ENCODE measurements around the gene DSP. TPM values are rescaled to one million over a fixed set of nuclear protein-coding genes. Genes with fewer than 3 reads are reported as not detected.

The DSP gene
- total RNA-seq, 1 donor from 2014 or later, result 172 TPM

- H3K36me3 Mint-ChIP-seq, result no peaks in the 10 kb centered on the region
- no peak overlapping the region for H3K4me3 Mint-ChIP-seq
- no peak for TF ChIP-seq CTCF (IDR thresholded peaks at IDR 0.05; ENCODE audit: unreplicated experiment)
- no peak overlapping the region for H3K27ac Mint-ChIP-seq
- no peak for DNase-seq (ENCODE audit: low spot score in 2 of 2, unreplicated experiment in 2 of 2)
- no peaks in the 10 kb centered on the region for H3K9me3 Mint-ChIP-seq
- peaks cover 12% of the 10 kb centered on the region for H3K4me1 Mint-ChIP-seq
- H3K27me3 Mint-ChIP-seq (ENCODE audit: low read depth), result peaks cover 10% of the 10 kb centered on the region
These were observed 76.6 kb downstream of the DSP start for GRCh38 chr6:7617801-7618764.

- no peak for DNase-seq (ENCODE audit: low spot score in 2 of 2, unreplicated experiment in 2 of 2)
- peaks cover 9% of the 10 kb centered on the region for H3K4me1 Mint-ChIP-seq
- no peaks in the 10 kb centered on the region for H3K36me3 Mint-ChIP-seq
- H3K4me3 Mint-ChIP-seq, result no peak overlapping the region
- H3K27ac Mint-ChIP-seq, result no peak overlapping the region
- H3K9me3 Mint-ChIP-seq, result no peaks in the 10 kb centered on the region
- TF ChIP-seq CTCF (IDR thresholded peaks at IDR 0.05; ENCODE audit: unreplicated experiment), result no peak
- H3K27me3 Mint-ChIP-seq (ENCODE audit: low read depth), result peaks cover 8% of the 10 kb centered on the region
These were observed 80.3 kb downstream of the DSP start for GRCh38 chr6:7621761-7622160.

GRCh38 chr6:7624796-7625710 lies 83.6 kb downstream of the DSP start:
- Mint-ChIP-seq H3K36me3 (no peaks in the 10 kb centered on the region), H3K9me3 (peaks cover 4% of the 10 kb centered on the region), H3K4me3 (no peak overlapping the region), H3K4me1 (no peaks in the 10 kb centered on the region), H3K27me3 (ENCODE audit: low read depth) (peaks cover 8% of the 10 kb centered on the region), H3K27ac (no peak overlapping the region)
- no peak for TF ChIP-seq CTCF (IDR thresholded peaks at IDR 0.05; ENCODE audit: unreplicated experiment)
- no peak for DNase-seq (ENCODE audit: low spot score in 2 of 2, unreplicated experiment in 2 of 2)

- Mint-ChIP-seq H3K27ac (no peak overlapping the region), H3K4me1 (no peaks in the 10 kb centered on the region), H3K27me3 (ENCODE audit: low read depth) (peaks cover 9% of the 10 kb centered on the region), H3K9me3 (peaks cover 4% of the 10 kb centered on the region), H3K4me3 (no peak overlapping the region), H3K36me3 (no peaks in the 10 kb centered on the region)
- no peak for TF ChIP-seq CTCF (IDR thresholded peaks at IDR 0.05; ENCODE audit: unreplicated experiment)
- DNase-seq (ENCODE audit: low spot score in 2 of 2, unreplicated experiment in 2 of 2), result no peak
These were observed 87.0 kb downstream of the DSP start for GRCh38 chr6:7628479-7628878.

GRCh38 chr6:7628909-7629308 lies 87.4 kb downstream of the DSP start:
- Mint-ChIP-seq H3K4me1 (no peaks in the 10 kb centered on the region), H3K36me3 (no peaks in the 10 kb centered on the region), H3K27ac (no peak overlapping the region), H3K9me3 (peaks cover 4% of the 10 kb centered on the region), H3K4me3 (no peak overlapping the region), H3K27me3 (ENCODE audit: low read depth) (peaks cover 9% of the 10 kb centered on the region)
- TF ChIP-seq CTCF (IDR thresholded peaks at IDR 0.05; ENCODE audit: unreplicated experiment), result no peak
- no peak for DNase-seq (ENCODE audit: low spot score in 2 of 2, unreplicated experiment in 2 of 2)
